HG02763 (cell line): ENCODE data around the gene TDRD7.

Experiments used
- ATAC-seq: cut with Tn5 transposase; IDR thresholded peaks from one replicate; pipeline ENCODE4 v1.9.1; 2021; ENCODE audit warnings: mild to moderate bottlenecking, moderate library complexity; ENCODE audit not compliant: unreplicated experiment

The TDRD7 gene

DNA sequence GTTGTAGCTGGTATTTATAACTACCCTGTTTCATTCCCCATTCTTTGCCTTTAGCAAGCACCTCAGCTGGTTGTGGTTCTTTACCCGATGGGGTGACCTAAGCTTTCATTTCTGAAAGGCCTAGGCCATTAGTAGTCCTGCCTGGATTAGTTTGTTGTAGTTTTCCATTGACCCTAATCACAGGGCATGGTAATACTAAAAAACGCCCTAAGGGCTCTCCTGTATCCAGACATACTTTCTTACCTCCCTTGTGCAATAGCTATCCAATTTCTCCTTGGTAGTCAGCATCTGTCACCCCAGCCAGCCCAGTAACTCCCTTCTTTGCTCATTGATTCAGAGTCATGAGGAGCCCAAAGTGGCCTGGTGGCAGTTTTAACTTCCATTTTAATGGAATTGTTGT is 113.6 kb downstream of the TDRD7 start:
- no peak for ATAC-seq

DNA sequence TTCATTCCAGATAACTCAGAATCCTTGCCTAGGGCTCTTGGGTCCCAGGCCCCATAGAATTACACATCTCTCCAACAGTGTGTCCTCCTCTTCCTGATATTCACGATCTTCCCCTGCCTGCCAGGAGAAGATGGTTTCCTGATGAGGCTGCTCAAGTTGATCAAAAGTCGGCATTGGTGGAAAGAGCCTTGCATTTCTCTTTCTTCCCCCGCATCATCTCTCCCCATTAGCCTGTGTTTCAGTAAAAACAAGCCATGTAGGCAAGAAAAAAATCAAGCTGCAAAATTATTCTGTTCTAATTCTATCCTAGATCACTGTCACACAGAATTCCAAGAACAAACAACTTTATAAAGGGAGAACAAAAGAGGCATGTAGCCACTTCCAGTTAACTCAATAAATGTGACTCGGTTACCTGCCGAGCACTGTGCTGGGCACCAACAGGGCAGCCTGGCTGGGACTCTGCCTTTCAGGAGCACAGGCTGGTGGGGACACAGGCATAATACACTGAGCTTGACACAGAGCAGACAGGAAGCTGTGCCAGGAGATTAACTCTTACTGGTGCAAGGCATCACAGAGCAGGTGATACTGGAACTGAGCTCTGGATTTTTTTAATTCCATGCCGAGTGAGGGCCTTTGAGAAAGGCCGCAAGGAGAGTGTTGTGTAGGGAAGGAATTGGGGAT is 115.1 kb downstream of the TDRD7 start:
- ATAC-seq = no peak

DNA sequence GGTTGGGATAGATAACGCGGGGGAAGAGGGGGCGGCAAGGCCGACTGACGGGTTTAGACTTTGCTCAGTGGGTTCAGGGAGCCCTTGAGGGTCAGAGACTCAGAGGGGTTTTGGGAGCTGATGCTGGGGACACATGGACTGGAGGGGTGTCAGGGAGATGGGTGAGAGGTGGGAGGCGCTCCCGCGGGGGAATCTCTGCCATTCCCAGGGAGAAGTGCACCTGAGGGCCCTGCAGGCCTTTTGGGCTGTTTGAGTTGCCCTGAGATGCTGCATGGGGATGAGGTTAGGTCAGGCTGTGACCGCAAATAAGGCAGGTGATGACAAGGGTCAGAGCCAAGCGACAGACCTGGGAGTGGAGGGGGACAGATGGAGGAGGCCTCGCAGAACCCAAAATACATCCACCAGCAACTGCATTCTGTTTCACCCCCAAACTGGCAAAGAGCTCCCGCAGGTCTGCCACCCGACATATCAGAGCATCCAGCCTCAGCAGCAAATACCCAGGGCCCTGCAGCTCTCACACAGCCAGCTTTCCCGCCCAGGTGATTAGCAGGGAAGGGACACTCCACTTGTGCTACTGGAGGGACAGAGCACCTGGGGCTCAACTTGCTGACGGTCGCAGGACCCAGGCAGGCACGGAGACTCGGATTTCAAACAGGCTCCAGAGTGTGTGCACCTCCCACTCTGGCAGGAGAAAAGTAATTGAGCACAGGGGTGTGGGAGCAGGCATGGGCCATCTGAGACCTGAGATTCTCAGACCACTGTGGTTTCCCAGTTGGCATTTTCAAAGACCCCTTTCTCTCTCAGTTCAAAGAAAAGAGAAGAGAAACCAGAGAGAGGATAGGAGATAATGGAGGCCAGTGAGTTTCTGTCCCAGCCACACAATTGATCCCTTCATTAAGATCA is 116.0 kb downstream of the TDRD7 start:
- ATAC-seq = no peak

DNA sequence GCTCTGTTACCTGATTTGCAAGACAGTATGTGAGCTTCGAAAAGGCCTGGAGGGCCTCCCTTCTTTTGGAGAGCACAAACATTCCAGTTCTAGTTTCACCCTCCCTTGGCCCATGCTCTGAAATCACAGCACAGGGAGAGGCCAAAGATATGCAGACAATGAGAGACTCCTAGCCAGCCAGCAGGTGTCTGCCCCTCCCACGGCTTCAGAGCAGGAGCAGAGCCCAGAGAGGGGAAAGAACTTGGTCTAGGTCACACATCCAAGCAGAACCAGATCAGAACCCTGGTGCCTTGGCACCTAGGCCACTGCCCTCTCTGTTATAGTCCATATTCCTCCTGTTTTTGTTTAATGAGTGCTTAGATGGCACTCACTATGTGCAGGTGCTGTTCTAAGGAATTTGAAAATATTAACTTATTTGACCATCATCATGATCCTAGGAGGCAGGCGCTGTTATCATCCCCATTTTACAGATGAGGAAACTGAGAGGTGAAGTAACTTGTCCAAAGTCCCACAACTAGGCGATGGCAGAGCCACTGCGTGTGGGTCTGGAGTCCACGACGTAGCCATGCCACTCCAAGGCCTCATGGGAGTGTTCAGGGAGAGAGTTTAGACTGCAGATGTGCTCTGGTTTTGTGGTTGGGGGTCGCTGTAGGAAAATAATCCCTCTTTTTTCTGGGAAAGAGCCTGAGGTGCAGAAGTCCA is 116.8 kb downstream of the TDRD7 start:
- no peak for ATAC-seq

DNA sequence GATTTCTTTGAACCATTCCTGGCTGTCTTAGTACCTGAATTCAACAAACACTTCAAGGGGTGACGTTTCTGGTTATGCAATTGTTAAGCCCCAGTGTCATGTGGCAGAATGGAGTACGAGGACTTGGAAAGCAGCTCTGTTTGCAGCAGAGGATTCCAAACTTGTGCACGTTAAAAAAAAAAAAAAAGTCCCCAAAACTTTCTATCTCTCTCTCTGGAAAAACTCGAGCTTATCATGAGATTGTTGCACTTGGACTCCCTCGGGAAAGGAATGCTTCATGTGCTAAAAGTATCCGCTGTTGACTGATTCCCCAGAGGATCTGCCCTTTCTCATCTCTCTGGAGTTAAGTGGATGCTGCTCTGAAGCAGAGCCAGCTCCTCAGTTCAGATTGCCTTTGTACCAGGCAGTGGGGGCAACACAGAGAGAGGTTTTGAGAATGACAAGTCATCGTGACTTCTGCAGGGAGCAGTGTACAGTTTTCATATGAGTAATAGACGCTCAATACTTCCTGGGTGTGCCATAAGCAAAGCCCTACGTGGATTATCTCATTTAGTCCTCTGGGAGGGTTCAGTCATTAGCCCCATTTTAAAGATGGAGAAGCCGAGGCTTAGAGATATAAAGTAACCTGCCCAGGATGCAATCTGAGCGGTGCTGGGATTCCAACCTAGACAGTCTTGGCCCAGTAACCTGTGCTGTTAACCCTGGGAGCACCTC is 117.6 kb downstream of the TDRD7 start:
- ATAC-seq = peak; percentile 59

DNA sequence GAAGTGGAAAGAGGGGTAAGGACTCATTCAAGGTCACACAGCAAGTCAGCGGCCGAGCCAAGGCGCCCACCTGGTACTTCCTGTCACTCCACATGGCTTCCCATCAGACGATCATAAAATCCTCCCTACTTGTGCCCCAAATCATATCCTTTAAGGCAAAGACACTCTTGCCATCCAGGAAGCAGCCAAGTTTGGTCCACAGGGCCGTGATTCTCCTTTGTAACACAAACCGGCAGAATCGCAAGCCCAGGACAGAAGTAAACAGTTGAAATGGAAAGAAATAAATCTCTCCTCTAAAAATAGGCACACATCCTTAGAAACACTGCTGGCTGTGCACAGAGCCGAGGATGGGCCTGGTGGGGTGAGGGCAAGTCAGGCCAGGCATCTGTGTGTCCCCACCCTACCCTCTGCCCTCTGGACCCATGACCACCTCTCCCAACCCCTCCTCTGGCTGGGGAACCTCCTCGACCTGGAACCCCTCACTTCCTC is 120.0 kb downstream of the TDRD7 start:
- ATAC-seq = no peak

DNA sequence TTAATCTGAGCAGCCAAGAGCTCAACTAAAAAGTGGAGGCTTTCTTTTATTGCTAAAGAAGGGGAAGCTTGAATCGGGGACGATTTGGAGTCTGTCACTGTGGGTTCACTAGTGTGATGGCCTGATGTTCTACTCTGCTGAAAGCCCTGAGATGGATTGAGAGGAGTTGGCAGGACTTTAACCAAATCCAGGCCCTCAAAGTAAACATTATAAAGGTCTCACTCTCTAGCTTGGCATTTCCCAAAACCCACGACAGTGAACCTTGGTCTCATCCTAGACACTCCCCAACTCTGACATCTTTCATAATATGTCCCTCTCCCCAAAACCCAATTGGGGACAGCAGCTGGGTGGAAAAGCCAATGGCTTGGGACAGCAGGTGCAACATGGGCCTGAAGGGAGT is 122.3 kb downstream of the TDRD7 start:
- ATAC-seq = no peak

DNA sequence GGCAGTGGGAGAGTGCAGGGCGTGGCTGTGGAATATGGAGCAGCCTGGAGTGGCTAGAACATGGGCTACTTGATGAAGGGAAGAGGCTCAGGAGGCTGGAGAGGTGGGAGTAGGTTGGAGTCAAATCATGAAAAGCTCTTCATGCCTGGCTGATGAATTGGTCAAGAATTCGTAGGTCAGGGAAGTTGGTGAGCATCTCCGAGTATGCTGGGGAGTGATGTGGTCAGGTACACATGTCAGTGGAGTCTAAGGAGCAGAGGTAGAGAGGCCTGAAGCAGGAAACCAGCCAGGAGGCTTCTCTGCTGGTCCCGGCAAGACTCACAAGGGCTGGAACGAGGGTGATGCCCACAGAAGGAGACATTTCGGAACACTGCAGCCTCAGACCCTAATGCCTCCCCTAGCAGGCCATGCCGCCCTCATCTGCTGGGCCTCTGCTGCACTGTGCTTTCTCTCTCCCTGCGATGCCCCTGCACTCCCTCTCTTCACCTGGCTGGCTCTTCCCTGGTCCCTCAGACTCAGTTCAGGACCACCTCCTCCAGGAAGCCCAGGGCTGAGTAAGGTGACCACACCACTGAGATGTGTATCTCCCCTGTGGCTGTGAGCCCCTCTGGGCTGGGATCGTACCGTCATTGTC is 123.2 kb downstream of the TDRD7 start:
- ATAC-seq = no peak

DNA sequence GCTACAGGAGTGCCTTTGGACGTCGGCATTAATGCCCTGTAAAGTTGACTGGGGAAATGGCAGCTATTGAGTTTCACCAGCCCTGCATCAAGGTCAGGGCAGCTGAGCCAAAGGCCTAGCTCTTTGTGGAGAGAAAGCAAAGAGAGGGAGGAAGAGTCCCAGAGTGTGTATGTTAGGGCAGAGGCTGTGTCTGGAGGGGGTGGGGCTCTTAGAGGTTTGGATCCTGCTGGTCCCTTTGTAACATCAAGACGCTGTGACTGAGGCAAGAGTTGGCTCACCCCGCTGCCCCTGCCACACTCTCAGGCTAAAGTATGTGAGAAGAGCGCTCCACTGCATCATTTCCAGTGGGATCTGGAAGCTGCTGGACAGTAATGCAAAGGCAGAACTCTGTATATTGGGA is 123.9 kb downstream of the TDRD7 start:
- ATAC-seq = no peak

DNA sequence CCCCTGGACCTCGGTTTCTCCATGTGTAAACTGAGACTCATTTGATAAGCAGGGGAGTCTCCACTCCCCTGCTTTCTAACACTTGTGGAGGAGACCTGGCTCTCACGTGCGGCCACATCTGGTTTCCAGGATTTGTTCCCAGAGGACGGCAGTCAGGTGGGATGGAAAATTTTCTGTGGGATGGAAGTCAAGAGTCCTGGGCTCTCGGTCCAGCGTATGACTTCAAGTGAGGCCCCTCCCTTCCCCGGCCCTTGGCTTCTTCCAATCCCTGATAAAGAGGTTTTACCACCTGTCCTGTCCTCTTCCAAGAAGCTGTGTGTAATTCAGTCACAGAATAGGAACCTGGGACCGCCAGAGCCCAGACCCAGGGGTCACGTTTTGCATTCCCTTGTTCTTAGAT is 124.6 kb downstream of the TDRD7 start:
- ATAC-seq = no peak

DNA sequence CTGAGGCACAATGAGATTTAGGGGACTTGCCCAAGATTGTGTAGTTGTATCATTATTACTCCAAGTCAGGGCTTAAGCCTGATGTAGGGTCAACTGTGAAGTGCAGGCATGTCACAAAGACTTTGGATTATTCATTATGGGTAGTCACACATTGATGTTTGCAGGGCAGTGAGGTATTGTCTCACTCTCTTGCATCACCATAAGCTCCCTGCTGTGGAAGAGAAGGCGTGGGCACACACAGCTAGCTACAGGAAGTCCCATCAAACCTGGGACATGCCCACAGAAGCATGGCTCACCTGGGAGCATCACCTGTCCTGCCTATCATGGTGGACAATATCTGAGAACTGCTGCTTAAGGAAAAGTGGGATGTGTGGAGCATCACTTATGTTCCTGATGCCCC is 131.7 kb downstream of the TDRD7 start:
- no peak for ATAC-seq

DNA sequence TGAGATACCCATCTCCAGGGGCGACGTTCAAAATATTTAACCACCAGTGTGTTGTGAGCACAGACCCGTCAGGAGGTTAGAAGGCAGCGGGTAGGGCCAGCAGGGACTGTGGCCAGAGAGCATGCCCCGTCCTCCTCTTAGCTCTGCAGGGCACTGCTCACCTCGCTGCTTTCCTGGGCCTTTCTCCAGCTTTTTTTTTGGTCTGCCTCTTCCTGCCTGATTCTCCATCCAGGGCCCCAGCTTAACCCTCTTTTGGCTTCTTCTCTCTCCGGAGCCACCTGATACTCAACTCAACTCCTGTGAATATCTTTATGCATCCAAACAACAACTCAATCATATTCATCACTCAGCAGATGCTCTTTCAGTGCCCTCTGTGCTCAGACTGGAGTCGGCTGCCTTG is 133.6 kb downstream of the TDRD7 start:
- no peak for ATAC-seq
